RWPE2 (cell line): ENCODE data around the gene CCDC167.

Experiments
- ATAC-seq: fragments of 200-7000 bp; cut with Tn5 transposase; 3 replicates; pipeline ENCODE4 v1.9.1; 2021; ENCODE audit warnings: low read depth
- DNase-seq: peaks from one replicate; pipeline ENCODE4 v3.0.0-alpha.2; 2020; ENCODE audit warnings: low spot score
- H3K27ac ChIP-seq: fragments of 450-650 bp; 2 replicates; pipeline ENCODE4 v1.5.1; 2017; ENCODE audit warnings: mild to moderate bottlenecking; ENCODE audit not compliant: poor library complexity, severe bottlenecking
- H3K27me3 ChIP-seq: fragments of 250-450 bp; sonication (Bioruptor Pico); 2 replicates; pipeline ENCODE4 v1.5.1; 2021; ENCODE audit warnings: mild to moderate bottlenecking, moderate library complexity; ENCODE audit not compliant: insufficient read depth, poor library complexity, severe bottlenecking
- H3K36me3 ChIP-seq: fragments of 250-450 bp; sonication (Bioruptor Pico); 2 replicates; pipeline ENCODE4 v1.5.1; 2020; ENCODE audit warnings: low read depth, mild to moderate bottlenecking, moderate library complexity
- H3K4me1 ChIP-seq: fragments of 250-450 bp; sonication (Bioruptor Pico); 2 replicates; pipeline ENCODE4 v1.5.1; 2021; ENCODE audit warnings: mild to moderate bottlenecking, moderate library complexity; ENCODE audit not compliant: insufficient read depth, poor library complexity, severe bottlenecking
- H3K4me3 ChIP-seq: fragments of 250-450 bp; sonication (Bioruptor Pico); 2 replicates; pipeline ENCODE4 v1.5.1; 2021; ENCODE audit warnings: mild to moderate bottlenecking, moderate library complexity; ENCODE audit not compliant: severe bottlenecking
- H3K9me3 ChIP-seq: fragments of 250-450 bp; sonication (Bioruptor Pico); 2 replicates; pipeline ENCODE4 v1.5.1; 2021; ENCODE audit warnings: mild to moderate bottlenecking, moderate library complexity; ENCODE audit not compliant: severe bottlenecking
- CTCF ChIP-seq: fragments of 450-650 bp; IDR thresholded peaks from one replicate; pipeline ENCODE4 v1.5.1; 2017; ENCODE audit warnings: mild to moderate bottlenecking, moderate library complexity; ENCODE audit not compliant: poor library complexity, severe bottlenecking

CCDC167 gene

DNA sequence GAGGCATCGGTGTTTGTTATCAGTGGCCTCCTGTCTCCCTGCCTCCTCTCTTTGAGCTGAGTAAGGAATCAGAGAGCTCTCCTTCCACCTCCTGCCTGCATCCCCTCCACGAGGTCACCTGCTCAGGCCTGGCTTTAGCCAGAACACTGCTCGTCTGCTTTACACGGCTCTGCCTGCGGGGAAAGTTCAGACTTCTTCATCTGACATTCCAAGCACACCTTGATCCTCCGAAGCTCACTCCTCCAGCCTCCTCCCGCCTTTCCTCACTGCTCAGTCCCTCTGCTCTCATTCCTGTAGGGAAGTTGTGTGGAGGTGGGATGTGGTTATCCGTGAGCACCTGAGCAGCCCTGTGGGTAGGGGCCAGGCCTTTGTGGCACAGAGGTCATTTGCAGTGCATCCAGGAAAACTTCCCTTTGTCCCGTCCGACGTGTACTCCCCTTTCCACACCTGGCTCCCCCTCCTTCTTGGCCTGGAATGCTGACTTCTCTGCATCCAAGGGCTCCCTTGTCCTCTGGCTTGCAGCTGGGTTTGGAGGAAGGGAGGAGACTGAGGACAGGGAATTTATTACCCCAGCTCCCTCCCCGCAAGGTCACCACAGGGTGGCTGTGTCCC lies 12.8 kb upstream of the CCDC167 start:
- H3K27me3 ChIP-seq, result no peaks in the 10 kb centered on the region
- no peak overlapping the region for H3K27ac ChIP-seq
- H3K4me3 ChIP-seq, result no peak overlapping the region
- no peaks in the 10 kb centered on the region for H3K36me3 ChIP-seq
- DNase-seq (no peak), ATAC-seq (no peak)
- TF ChIP-seq CTCF, result no peak
- no peaks in the 10 kb centered on the region for H3K9me3 ChIP-seq
- H3K4me1 ChIP-seq, result peaks cover 7% of the 10 kb centered on the region

GRCh38 chr6:37511910-37512399 lies 12.3 kb upstream of the CCDC167 start:
- no peak for TF ChIP-seq CTCF
- Histone ChIP-seq H3K9me3 (no peaks in the 10 kb centered on the region), H3K36me3 (no peaks in the 10 kb centered on the region), H3K4me3 (no peak overlapping the region), H3K27ac (no peak overlapping the region), H3K4me1 (peaks cover 7% of the 10 kb centered on the region), H3K27me3 (no peaks in the 10 kb centered on the region)
- ATAC-seq (no peak), DNase-seq (no peak)

- no peaks in the 10 kb centered on the region for H3K9me3 ChIP-seq
- H3K27me3 ChIP-seq, result no peaks in the 10 kb centered on the region
- DNase-seq (no peak), ATAC-seq (no peak)
- H3K27ac ChIP-seq, result no peak overlapping the region
- no peaks in the 10 kb centered on the region for H3K36me3 ChIP-seq
- peaks cover 7% of the 10 kb centered on the region for H3K4me1 ChIP-seq
- H3K4me3 ChIP-seq, result no peak overlapping the region
- no peak for TF ChIP-seq CTCF
Observed at GRCh38 chr6:37511201-37511600, 11.5 kb upstream of the CCDC167 start.

- no peaks in the 10 kb centered on the region for H3K9me3 ChIP-seq
- no peaks in the 10 kb centered on the region for H3K36me3 ChIP-seq
- ATAC-seq, result no peak
- H3K4me1 ChIP-seq, result no peaks in the 10 kb centered on the region
- no peak overlapping the region for H3K4me3 ChIP-seq
- no peak for TF ChIP-seq CTCF
- H3K27me3 ChIP-seq, result no peaks in the 10 kb centered on the region
- H3K27ac ChIP-seq, result no peak overlapping the region
- DNase-seq, result no peak
Observed at GRCh38 chr6:37507690-37508421, 8.2 kb upstream of the CCDC167 start.

DNA sequence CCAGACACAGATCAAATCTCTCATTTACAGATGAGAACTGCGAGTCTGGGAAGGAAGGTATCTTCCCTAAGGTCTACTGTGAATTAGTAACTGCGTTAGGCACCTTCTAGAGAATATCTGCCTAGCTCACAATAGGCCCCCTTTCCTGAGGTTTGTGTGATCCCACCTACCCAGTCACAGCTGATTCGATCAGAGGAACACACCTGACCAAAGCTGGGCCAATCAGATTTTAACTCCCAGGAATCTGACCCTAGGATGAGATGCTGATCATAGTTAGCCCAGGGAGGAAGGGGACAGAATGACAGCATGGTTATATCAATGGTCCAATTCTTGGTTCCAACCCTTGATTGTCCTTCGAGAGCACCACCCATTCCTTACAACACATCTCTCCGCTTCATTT lies 7.4 kb upstream of the CCDC167 start:
- TF ChIP-seq CTCF, result no peak
- H3K9me3 ChIP-seq, result no peaks in the 10 kb centered on the region
- H3K27ac ChIP-seq, result no peak overlapping the region
- H3K36me3 ChIP-seq, result no peaks in the 10 kb centered on the region
- H3K27me3 ChIP-seq, result no peaks in the 10 kb centered on the region
- no peaks in the 10 kb centered on the region for H3K4me1 ChIP-seq
- ATAC-seq (no peak), DNase-seq (no peak)
- H3K4me3 ChIP-seq, result no peak overlapping the region
